ENCODE measurements around the gene RBM6.

DNA sequence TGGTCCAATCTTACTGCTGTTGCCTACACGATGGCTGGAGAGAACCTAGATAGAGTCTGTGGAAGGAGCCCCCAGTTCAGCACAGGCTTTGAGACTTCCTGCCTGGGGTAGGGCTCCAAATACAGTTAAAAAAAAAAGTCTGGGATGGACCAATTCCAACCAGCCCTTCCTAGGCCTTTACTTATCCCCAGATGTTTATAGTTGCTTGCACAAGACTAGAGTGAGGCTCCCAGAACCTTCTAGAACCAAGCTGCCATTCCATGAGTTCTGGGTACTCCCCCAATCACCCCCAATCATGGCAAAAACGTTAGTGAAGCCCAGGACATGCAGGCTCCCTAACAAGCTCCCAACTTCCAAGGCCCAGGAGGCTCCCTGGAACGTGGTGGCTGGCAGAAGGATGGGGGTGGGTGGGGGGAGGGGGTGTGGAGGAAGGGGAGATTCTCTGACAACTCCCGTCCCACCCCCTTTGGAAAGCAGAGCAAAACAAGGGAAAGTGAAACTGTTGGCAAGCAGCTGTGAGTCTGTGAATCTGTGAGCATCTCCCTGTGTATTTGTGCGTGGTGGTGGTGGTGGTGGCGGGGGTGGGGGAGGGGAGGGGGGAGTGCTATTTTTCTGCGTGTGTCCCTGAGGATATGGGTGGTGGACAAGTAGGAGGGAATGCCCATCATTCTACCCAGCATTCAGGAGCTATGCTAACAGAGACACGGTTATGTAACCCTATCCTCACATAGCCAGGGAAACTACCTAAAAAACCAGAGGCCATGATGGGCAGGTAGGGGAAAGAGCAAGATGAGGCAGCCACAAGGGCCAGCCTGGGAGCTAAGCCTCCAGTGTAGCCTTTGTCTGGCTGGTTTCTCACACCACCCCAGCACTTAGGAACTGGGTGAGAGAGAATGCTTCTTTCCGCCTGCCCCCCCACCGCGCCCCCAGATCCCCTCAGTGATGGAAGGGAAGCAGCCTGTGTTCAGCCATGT is 38.3 kb upstream of the RBM6 start:
- TF ChIP-seq, protein P1, sequence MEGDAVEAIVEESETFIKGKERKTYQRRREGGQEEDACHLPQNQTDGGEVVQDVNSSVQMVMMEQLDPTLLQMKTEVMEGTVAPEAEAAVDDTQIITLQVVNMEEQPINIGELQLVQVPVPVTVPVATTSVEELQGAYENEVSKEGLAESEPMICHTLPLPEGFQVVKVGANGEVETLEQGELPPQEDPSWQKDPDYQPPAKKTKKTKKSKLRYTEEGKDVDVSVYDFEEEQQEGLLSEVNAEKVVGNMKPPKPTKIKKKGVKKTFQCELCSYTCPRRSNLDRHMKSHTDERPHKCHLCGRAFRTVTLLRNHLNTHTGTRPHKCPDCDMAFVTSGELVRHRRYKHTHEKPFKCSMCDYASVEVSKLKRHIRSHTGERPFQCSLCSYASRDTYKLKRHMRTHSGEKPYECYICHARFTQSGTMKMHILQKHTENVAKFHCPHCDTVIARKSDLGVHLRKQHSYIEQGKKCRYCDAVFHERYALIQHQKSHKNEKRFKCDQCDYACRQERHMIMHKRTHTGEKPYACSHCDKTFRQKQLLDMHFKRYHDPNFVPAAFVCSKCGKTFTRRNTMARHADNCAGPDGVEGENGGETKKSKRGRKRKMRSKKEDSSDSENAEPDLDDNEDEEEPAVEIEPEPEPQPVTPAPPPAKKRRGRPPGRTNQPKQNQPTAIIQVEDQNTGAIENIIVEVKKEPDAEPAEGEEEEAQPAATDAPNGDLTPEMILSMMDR (IDR thresholded peaks at IDR 0.05) = no peak
- TF ChIP-seq POLR2A (IDR thresholded peaks at IDR 0.05) (no peak), POLR2AphosphoS5 (IDR thresholded peaks at IDR 0.05) (no peak)
